Loucy (cell line): ENCODE results near the gene DUSP2.

Experiments
- EZH2phosphoT487 ChIP-seq: fragments of 200-600 bp; IDR thresholded peaks from 2 replicates; pipeline ENCODE4 v1.6.1; 2018; ENCODE audit warnings: antibody characterized with exemption, mild to moderate bottlenecking, moderate library complexity, borderline replicate concordance
- TF ChIP-seq, protein P1 (sequence below): fragments of 200-600 bp; sonication (generic); conservative IDR thresholded peaks from 2 replicates; pipeline ENCODE4 v1.5.1; 2014; ENCODE audit warnings: mild to moderate bottlenecking, antibody characterized with exemption, low read length

DNA sequence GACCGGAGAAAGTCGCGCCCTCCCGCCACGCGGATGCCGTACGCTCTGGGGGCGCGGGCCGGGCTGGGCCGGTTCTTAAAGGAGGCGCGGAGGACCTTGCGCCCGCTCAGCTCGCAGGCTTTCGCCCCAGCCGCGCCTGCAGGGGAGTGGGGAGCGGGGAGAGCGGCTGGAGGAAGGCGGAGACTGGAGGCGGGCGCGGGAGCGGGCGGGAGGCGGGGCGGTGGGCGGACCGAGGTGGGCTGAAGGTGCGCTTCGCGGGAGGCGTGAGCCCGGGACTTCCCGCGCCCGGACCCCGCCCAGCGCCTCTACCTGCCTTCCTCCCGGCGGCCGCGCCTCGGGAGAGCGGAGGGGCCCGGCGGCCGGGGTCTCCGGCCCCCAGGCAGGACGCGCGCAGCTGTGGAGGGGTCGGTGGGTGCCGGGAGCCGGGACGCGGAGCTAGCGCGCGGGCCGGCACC lies 28.8 kb downstream of the DUSP2 start, which contains the start of gene ADRA2B:
- no peak for TF ChIP-seq EZH2phosphoT487
- TF ChIP-seq, protein P1, sequence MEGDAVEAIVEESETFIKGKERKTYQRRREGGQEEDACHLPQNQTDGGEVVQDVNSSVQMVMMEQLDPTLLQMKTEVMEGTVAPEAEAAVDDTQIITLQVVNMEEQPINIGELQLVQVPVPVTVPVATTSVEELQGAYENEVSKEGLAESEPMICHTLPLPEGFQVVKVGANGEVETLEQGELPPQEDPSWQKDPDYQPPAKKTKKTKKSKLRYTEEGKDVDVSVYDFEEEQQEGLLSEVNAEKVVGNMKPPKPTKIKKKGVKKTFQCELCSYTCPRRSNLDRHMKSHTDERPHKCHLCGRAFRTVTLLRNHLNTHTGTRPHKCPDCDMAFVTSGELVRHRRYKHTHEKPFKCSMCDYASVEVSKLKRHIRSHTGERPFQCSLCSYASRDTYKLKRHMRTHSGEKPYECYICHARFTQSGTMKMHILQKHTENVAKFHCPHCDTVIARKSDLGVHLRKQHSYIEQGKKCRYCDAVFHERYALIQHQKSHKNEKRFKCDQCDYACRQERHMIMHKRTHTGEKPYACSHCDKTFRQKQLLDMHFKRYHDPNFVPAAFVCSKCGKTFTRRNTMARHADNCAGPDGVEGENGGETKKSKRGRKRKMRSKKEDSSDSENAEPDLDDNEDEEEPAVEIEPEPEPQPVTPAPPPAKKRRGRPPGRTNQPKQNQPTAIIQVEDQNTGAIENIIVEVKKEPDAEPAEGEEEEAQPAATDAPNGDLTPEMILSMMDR, result no peak
